GM19455 (cell line): ENCODE results near the gene CSNK1G2.

Source experiments
- ATAC-seq: cut with Tn5 transposase; IDR thresholded peaks from one replicate; pipeline ENCODE4 v1.9.1; 2021; ENCODE audit not compliant: unreplicated experiment

The CSNK1G2 gene

DNA sequence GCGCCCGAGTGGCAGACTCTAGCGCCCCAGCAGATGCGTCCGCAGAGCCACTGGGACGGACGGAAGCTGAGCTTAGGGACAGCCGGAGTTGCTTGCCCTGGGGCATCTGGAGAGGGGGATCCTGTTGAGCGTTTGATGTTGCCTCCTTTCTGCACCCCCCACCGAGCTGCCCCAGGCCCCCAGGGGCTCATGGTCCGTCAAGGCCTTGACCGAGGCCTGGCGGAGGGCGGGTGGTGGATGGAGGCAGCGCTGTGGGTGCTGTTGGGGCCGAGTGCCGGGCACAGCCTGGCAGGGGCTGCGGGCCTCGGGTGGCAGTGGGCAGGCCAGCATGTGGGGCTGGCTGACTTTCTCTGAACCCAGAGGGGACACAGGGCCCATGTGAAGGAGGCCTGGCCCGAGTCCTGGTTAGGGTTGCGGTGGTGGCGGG is 2.7 kb downstream of the CSNK1G2 start:
- ATAC-seq, result no peak

DNA sequence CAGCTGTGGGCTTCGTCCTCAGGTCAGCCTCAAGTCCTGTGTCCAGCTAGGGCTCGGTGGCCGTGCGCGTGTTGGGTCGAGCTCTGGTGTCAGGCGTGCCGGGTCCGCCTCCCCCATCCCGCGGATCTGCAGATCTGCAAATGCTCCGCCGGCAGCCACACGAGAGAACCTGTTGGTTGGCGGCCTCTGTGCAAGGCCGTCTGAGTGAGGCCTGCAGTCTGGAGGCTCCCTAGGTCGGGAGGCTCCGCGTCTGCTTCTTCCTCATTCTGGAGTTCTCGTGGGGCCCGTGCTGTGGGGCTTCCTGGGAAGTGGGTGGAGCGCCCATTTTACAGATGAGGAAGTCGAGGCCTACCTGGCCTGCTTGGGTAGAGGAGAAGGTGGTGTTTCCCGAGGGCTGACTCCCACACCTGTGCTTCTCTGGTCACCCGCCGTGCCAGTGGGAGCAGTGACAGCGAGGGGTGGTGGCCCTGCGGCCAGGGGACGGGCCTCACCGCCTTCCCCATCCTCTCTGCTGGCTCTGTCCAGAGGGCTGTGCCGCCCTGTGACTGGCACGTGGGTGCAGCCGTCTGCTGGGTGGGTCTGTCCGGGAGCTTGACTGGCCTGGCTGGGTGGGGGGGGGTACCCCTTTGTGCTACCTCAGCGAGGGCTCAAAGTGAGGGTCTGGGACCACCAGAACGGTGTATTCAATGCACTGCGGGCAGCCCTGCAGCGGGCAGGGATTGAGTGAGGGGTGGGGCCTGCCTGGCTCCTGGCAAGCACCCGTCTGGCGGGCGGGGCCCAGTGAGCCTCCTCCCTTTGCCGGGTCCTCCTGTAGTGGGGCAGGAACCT is 3.3 kb downstream of the CSNK1G2 start:
- ATAC-seq, result no peak

- ATAC-seq, result no peak
Observed at GRCh38 chr19:1944916-1945561, 4.1 kb downstream of the CSNK1G2 start.

DNA sequence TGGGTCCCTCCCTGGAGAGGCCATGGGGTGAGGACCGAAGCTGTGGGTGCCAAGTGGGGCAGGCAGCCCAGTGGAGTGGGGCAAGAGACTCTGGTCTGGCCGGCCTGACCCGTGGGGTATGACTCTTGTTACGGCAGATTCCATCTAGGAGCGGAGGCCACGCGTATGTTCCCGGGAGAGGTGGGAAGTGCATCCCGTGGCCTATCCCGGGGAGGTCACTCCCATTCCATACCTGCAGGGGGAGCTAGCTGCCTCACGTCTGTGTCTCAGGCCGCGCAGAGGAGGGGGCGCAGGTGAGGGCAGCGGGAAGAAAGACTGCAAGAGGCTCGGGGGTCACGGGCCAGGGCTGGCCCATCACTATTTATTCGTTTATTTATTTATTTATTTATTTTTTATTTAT is 4.9 kb downstream of the CSNK1G2 start:
- ATAC-seq, result no peak

DNA sequence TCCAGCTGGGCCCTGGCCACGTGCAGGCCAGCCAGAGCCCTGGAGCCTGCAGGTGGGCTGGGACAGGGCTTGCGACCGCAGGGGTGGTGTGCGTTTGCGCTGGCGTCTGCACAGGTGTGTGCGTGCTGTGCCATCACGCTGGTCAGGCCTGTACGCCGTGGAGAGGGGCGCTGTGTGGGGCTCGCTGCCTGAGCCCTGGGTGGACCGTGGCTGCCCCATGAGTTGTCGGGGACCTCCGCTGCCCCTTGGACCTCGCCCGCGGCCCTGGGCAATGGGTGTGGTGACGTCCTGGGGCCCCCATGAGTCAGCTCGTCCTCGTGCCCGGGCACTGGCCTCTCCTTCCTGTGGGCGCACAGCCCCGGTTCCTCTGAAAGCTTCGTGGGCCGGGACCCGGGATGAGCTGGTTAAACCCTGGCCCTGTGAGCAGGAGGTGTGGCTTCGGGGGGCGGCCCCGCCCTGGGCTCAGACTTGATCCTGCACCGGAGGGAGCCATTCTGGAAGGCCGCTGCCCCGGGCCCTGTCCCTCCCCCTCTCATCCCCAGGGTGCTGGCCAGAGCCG is 6.8 kb downstream of the CSNK1G2 start:
- no peak for ATAC-seq

DNA sequence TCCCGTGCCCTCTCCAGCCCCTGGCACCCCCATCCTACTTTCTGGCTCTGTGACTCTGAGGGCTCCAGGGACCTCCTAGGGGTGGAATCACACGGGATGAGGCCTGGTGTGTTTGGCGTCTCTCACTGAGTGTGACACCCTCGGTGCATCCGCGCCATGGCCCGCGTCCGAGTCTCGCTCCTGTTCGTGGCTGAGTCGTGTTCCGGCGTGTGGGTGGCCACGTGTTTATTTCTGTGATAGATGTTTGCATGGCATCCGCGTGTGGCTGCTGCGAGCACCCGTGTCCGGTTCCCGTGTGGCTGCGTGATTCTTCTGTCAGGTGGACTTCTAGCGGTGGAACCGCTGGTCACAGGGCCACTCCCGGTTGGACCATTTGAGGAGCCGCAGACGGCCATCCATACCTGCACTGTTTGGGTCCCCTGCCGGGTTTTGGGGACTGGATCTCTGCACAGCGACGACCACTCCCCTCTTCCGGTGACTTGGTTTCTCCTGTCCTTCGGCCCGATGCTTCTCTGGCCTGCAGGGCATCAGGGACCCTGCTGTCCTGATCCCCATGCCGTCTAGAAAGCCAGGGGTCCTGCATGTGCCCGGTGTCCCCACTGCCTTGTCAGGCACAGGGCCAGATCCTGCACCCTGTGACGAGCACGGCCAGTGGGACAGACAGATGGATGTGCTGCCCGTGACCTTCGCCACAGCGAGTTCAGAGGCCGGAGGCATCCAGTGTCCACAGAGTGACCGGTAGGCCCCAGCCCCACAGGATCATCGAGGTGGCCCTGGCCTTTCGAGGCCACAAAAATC is 8.5 kb downstream of the CSNK1G2 start:
- no peak for ATAC-seq

DNA sequence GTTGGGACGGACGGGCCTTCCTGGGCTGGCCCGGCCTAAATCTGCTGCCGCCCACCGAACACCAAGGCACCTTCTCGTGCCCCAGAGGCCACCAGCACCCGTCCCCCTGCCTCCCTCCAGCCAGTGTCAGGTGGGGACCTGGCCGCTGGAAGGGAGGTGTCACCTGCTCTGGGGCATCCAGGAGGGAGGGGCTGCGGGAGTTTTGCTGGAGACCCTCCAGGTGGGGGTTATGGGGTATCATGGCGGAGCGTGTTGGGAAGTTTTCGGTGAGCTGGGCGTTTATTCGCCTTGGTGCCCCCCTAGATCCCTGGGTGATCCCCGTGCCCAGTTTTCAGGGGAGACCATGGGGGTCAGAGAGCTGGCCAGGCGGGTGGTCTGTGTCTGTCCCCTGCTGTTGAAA is 9.7 kb downstream of the CSNK1G2 start:
- ATAC-seq, result no peak

DNA sequence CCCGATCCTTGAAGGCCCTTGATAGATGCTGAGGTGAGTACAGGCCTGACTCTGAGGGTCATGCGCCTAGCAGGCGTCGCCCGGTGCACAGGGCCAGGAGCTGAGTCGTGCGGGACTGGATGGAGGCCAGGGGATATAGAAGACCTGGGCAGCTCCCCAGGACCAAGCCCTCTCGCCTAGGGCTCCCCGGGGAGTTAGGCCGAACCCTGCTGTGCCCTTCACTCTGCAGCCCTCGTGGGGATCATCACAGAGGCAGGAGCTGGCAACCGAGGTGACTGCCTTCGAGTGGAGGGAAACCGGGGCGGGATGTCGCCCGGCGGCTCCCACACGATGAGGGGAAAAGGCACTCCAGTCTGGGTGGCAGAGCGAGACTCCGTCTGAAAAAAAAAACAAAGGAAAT is 11.7 kb downstream of the CSNK1G2 start:
- ATAC-seq, result no peak

DNA sequence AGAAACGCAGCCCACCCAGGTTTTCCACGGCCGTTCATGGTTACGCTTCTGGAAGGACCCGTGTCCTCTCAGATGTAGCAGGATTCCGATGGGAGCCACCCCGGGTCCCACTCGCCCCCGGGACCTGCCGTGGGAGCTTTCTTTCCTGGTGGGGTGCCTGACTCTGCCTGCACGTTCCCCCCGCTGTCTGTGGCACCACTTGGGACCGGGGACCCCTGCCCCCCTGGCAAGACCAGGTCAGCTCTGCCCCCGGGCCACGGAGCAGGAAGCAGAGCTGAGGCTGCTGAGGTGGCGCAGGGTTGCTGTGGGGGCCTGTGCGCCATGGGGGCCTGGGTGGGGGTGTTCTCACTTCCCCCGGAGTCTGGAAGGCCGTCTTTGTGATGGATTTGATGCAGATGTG is 12.1 kb downstream of the CSNK1G2 start:
- ATAC-seq, result no peak

DNA sequence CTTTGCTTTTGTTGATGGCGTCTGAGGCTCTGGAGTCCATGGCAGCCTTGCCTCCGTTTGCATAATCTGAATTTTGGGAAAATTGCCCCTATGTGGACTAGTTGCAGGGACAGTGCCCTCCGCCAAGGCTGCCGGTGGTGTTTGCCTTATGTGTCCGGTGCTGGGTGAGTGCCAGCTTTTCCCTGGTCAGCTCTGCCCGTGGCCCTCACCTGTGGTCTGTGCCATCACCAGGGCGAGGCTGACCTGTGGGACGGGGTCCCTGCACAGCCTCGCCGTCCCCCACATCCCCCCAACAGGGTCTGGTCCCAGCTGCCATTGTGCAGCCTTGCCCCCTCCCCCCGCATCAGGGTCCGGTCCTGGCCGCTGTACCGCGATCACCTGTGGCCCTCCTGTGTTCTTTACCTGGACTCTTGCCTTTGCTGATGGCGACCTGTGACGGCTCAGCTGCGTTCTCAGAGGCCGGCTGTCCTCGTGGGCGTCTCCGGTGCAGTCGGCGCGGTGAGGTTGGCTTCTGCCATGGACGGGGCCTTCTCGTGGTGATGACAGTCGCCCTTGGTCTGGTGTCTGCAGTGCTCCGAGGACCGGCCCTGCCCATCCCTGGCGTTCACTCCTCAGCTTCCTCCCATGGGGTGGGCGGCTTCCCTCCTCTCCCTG is 12.6 kb downstream of the CSNK1G2 start:
- no peak for ATAC-seq

DNA sequence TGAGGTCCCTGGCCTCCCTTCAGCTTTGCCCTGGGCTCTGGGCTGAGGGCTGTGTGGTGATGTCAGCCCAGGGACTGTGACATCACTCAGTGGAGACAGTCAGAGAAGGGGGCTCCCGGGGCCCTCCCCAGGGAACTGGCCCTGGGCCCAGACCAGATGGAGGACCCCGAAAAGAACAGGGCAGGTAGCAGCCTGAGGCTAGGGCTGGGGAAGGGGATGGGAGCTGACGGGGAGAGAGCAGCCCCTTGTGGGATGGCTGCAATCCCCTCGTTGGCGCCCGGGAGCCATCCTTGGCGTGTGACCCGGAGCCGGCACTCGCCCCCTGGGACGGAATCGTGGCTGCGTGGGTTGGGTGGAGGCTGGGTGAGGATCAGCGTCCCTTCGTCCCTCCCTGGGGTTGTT is 13.6 kb downstream of the CSNK1G2 start:
- ATAC-seq, result no peak

- ATAC-seq, result no peak
Observed at GRCh38 chr19:1955171-1956121, 14.5 kb downstream of the CSNK1G2 start.

DNA sequence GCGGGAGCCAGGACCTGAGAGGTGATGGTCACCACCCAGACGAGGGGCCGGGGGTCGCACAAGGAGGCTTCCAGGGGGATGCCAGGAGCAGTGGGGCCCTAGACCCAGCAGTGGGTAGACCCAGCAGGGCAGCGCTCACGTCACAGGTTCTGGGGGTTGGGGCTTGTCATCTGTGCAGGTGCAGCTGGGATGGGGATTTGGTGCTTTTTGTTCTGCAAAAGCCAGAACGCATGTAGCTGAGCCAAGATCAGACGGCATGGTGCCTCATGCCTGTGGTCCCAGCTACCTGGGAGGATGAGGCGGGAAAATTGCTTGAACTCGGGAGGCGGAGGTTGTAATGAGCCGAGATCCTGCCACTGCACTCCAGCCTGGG is 15.1 kb downstream of the CSNK1G2 start:
- no peak for ATAC-seq

DNA sequence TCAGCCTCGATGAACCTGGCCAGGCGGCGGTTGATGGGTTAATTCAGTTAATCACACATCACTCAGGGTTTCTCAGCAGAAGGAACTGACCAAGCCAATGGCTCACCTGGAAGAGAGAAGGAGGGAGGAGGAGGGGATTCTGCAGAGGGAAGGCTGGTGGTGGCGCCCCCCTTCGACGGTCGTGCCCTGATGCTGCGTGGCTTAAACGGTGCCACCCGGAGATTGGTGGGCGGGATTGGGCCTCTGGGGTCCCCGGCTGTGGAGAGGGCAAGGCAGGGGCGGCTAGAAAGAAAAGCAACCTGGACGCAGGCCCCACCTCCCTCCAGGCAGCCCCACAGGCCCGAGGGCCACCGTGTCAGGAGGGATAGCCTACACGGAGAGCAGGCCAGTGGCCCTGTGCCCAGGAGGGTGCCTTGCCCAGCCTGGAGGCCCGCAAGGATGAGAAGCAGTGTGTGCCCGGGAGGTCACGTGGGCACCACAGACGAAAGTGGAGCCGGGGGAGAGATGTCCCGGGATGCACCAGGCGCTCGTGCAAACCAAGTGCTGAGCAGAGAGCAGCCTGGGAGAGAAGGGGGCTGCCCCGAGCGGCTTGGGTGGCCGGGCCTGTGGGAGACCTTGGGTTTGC is 16.0 kb downstream of the CSNK1G2 start:
- ATAC-seq, result no peak

GRCh38 chr19:1957562-1958248 is 16.7 kb downstream of the CSNK1G2 start:
- ATAC-seq, result no peak

- no peak for ATAC-seq
Observed at GRCh38 chr19:1959928-1960589, 19.1 kb downstream of the CSNK1G2 start.

DNA sequence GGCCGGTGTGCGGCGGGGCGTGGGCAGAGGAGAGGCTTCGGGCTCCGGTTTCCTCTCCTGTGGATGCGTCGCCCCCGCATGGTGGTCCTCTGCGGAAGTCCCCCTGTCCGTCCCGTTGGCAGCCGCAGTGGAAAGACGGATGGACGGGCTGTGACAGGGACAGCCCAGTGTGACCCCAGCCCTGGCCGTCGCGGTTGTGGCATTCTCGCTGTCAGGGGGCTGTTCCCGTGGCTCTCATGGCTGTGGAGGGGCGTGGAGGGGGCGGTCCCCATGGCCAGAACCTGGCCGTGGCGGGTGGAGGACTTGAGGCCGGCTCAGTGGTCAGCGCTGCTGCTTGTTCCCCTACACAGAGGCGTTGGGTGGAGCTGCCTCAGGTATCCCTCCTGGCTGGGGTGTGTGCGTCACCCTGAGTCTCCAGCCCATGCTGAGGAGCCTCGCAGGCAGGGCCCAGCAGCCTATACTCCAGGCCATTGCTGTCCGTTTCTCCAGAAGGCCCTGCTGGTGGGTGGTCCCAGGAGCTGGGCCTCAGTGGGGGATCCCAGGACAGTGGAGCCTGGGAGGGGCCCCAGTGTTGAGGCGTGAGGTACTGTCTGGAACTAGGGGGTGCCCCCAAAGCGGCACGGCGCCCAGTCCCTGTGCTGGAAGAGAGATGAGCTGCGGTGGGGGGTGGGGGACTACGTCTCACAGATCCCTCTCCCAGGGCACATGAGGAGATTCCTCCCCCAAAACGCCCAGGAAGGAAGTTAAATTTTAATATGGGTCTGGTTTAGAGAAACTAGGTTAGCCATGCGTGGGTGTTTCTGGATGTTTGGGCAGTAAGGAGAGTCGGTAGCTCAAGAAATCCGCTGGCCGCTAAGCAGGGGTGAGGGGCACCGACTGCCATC is 20.3 kb downstream of the CSNK1G2 start:
- no peak for ATAC-seq
